Testis (tissue), 3 donors: ENCODE measurements around the gene SNIP1. TPM values are rescaled to one million over a fixed set of nuclear protein-coding genes. Genes with fewer than 3 reads are reported as not detected.
"Not testable (repeated sequence)": the region's sequence is repeated elsewhere in the genome, so short reads cannot be mapped to it uniquely, and the experiment has no call there.

Experiments
- DNase-seq: peaks from one replicate; pipeline ENCODE4 v3.0.0-alpha.2; 2019
- H3K27ac ChIP-seq, 2 donors: fragments of 200-600 bp; sonication (generic); one replicate each; pipeline ENCODE4 v1.5.1; 2019
- H3K27me3 ChIP-seq: fragments of 200-600 bp; sonication (generic); one replicate; pipeline ENCODE4 v1.5.1; 2019
- H3K36me3 ChIP-seq: fragments of 200-600 bp; sonication (generic); one replicate; pipeline ENCODE4 v1.5.1; 2017; ENCODE audit warnings: low read depth; ENCODE audit errors: missing control alignments
- H3K4me1 ChIP-seq: fragments of 200-600 bp; sonication (generic); one replicate; pipeline ENCODE4 v1.5.1; 2019
- H3K4me3 ChIP-seq, 2 donors: fragments of 200-600 bp; sonication (generic); one replicate each; pipeline ENCODE4 v1.5.1; 2017 to 2019
- H3K9me3 ChIP-seq: fragments of 200-600 bp; sonication (generic); one replicate; pipeline ENCODE4 v1.5.1; 2017
- POLR2A ChIP-seq: fragments of 450-650 bp; IDR thresholded peaks from one replicate; pipeline ENCODE4 v1.6.1; 2017; ENCODE audit warnings: antibody characterized with exemption, mild to moderate bottlenecking, moderate library complexity
- WGBS, 2 donors: methylation state at CpG; one replicate each; pipeline ENCODE4 v1.1.5; 2018; 5-methylcytosine and 5-hydroxymethylcytosine counted together
- intact Hi-C: fragments of 100-400 bp; cut with DNase I; formaldehyde crosslinking; loops from one replicate; pipeline ENCODE4 v1.15.1; 2023; ENCODE audit warnings: low total_unique reads
- polyA plus RNA-seq: library from polyadenylated mRNA; stranded (reverse); fragments of 350-450 nt; fragmentation: Illumina TruSeq; extraction: RNeasy Lipid Tissue Mini Kit (QIAGEN cat#74804); gene quantifications from one replicate; pipeline ENCODE4 v1.2.3, GENCODE V29; 2014; ENCODE audit warnings: low read depth, low replicate concordance; ENCODE audit not compliant: insufficient read depth
- total RNA-seq, 2 donors: library from RNA; depleted of rRNA; stranded (reverse); fragments of >200 nt; gene quantifications; one replicate each; pipeline ENCODE4 v1.2.3, GENCODE V29; 2016
- TF ChIP-seq, protein P1 (sequence below), 3 experiments: fragments of 450-650 bp in 2 of 3; fragments of 200-600 bp in 1 of 3; sonication (generic) in 1 of 3; IDR thresholded peaks; one replicate each; pipeline ENCODE4 v1.5.1; 2016 to 2019; ENCODE audit warnings: antibody characterized with exemption in 3 of 3, mild to moderate bottlenecking in 2 of 3, moderate library complexity in 1 of 3

SNIP1 gene
- total and polyA plus RNA-seq, 3 donors from 2014 or later = 16.8 to 51.4 (median 33.7) TPM

DNA sequence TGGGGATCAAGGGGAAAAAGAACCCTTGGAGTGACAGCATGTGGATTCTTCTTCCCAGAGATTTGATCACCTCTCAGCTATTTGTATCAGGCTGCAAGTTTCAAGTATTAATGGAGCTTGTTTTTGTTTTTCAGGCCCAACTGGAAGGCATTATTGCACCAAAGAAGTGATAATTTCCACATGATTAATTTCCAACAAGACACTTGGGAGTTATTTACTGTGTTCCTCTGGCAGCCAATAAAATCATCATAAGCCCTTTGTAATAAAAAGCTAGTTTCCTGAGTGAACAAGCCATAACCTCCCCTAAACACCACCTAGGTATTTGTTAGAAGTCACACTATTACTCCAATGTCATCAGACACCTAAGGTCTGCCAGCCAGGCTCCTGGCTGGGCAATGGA lies 10.8 kb upstream of the SNIP1 start:
- no peak for DNase-seq
- Histone ChIP-seq H3K27ac (no peak overlapping the region), H3K36me3 (no peaks in the 10 kb centered on the region), H3K27me3 (no peaks in the 10 kb centered on the region), H3K4me1 (peaks cover 6% of the 10 kb centered on the region), H3K4me3 (no peak overlapping the region), H3K9me3 (no peaks in the 10 kb centered on the region)
- TF ChIP-seq, protein P1, sequence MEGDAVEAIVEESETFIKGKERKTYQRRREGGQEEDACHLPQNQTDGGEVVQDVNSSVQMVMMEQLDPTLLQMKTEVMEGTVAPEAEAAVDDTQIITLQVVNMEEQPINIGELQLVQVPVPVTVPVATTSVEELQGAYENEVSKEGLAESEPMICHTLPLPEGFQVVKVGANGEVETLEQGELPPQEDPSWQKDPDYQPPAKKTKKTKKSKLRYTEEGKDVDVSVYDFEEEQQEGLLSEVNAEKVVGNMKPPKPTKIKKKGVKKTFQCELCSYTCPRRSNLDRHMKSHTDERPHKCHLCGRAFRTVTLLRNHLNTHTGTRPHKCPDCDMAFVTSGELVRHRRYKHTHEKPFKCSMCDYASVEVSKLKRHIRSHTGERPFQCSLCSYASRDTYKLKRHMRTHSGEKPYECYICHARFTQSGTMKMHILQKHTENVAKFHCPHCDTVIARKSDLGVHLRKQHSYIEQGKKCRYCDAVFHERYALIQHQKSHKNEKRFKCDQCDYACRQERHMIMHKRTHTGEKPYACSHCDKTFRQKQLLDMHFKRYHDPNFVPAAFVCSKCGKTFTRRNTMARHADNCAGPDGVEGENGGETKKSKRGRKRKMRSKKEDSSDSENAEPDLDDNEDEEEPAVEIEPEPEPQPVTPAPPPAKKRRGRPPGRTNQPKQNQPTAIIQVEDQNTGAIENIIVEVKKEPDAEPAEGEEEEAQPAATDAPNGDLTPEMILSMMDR (IDR thresholded peaks at IDR 0.05) = no peak
- TF ChIP-seq POLR2A = no peak
- intact Hi-C loops = no loop called here

DNA sequence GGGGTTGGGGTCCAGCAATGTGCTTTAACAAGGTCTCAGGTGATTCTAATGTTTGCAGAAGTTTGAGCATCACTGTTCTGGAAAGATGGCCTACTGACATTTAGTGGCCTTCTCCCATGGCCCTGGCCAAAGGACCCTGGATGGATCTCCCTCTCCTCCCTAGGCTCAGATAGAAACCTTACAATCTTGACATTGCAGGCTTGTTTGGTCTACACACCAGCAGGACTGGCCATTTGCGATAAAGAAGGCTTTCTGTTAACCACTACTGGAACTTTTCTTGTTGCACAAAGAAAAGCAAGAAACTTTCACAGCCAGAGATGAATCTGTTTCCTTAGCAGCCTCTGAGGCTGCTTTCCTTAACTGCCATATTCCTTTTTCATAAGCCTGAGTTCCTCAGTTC lies 8.9 kb upstream of the SNIP1 start:
- Histone ChIP-seq H3K9me3 (no peaks in the 10 kb centered on the region), H3K36me3 (no peaks in the 10 kb centered on the region), H3K27me3 (no peaks in the 10 kb centered on the region), H3K27ac (no peak overlapping the region), H3K4me3 (no peak overlapping the region), H3K4me1 (peaks cover 6% of the 10 kb centered on the region)
- TF ChIP-seq POLR2A = no peak
- TF ChIP-seq, protein P1 (IDR thresholded peaks at IDR 0.05) = no peak
- 84 to 85% methylated on average over 1 of the region's 1 CpG for WGBS, 2 donors
- no peak for DNase-seq
- intact Hi-C loops = no loop called here

- 94 to 95% methylated on average over 16 to 21 of the region's 21 CpGs for WGBS, 2 donors
- intact Hi-C loops = no loop called here
- DNase-seq = no peak
- Histone ChIP-seq H3K27me3 (no peaks in the 10 kb centered on the region), H3K4me1 (peaks cover 11% of the 10 kb centered on the region), H3K4me3 (no peak overlapping the region), H3K36me3 (no peaks in the 10 kb centered on the region), H3K9me3 (no peaks in the 10 kb centered on the region), H3K27ac (no peak overlapping the region)
- TF ChIP-seq, protein P1 (IDR thresholded peaks at IDR 0.05) = peak in 2 of 3 experiments; percentile 20 to 35
- no peak for TF ChIP-seq POLR2A
These were observed 7.3 kb upstream of the SNIP1 start for GRCh38 chr1:37561133-37562132.

GRCh38 chr1:37560401-37561132 lies 6.5 kb upstream of the SNIP1 start:
- TF ChIP-seq, protein P1 (IDR thresholded peaks at IDR 0.05) = no peak
- TF ChIP-seq POLR2A = no peak
- 68 to 83% methylated on average over 9 to 10 of the region's 10 CpGs for WGBS, 2 donors
- Histone ChIP-seq H3K4me1 (peaks cover 16% of the 10 kb centered on the region), H3K27me3 (no peaks in the 10 kb centered on the region), H3K4me3 (no peak overlapping the region), H3K27ac (peak overlapping the region; percentile 41 to 44), H3K36me3 (no peaks in the 10 kb centered on the region), H3K9me3 (no peaks in the 10 kb centered on the region)
- DNase-seq = no peak
- intact Hi-C loops = no loop called here

DNA sequence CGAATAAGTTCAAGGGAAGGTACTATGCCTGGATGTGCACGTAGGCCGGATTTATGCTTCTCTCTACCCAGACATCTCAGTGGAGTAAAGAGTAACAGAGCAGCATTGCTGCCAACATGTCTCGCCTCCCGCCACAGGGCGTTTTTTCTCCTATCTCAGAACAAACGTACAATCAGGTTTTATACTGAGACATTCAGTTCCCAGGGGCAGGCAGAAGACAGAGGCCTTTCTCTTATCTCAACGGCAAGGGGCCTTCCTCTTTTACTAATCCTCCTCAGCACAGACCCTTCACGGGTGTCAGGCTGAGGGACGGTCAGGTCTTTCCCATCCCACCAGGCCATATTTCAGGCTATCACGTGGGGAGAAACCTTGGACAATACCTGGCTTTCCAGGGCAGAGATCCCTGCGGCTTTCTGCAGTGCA lies 5.9 kb upstream of the SNIP1 start:
- H3K9me3 ChIP-seq, H3K27me3 ChIP-seq, intact Hi-C loops, H3K36me3 ChIP-seq, H3K4me3 ChIP-seq: not testable (repeated sequence)
- peak; percentile 35 for DNase-seq
- Histone ChIP-seq H3K27ac (peak overlapping the region; percentile 41 to 44), H3K4me1 (peaks cover 16% of the 10 kb centered on the region)
- WGBS, 2 donors = 46 to 63% methylated on average over 11 to 12 of the region's 12 CpGs
